ENCODE measurements around the gene PIANP. TPM values are rescaled to one million over a fixed set of nuclear protein-coding genes. Genes with fewer than 3 reads are reported as not detected.
"Not testable (repeated sequence)": the region's sequence is repeated elsewhere in the genome, so short reads cannot be mapped to it uniquely, and the experiment has no call there.

PIANP gene
- total RNA-seq, 4 donors from 2014 or later = 0.21 to 0.39 TPM; not detected in 2

DNA sequence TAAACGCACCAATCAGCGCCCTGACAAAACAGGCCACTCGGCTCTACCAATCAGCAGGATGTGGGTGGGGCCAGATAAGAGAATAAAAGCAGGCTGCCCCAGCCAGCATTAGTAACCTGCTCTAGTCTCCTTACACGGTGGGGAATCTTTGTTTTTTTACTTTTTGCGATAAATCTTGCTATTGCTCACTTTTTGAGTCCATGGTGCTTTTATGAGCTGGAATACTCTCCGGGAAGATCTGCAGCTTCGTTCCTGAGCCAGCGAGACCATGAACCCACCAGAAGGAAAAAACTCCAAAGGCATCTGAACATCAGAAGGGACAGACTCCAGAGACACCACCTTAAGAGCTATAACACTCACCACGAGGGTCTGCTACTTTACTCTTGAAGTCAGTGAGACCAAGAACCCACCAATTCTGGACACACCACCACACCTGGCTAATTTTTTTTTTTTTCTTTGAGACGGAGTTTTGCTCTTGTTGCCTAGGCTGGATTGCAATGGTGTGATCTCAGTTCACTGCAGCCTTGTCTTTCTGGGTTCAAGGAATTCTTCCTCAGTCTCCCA lies 16.3 kb upstream of the PIANP start:
- no peak for DNase-seq (ENCODE audit: low spot score in 2 of 2)
- Histone ChIP-seq H3K9me3 (no peaks in the 10 kb centered on the region), H3K27me3 (peaks cover 0 to 20% of the 10 kb centered on the region in 2 donors), H3K4me1 (no peaks in the 10 kb centered on the region), H3K36me3 (no peaks in the 10 kb centered on the region), H3K27ac (no peak overlapping the region), H3K4me3 (no peak overlapping the region)
- 77 to 85% methylated on average over 10 of the region's 10 CpGs for WGBS, 2 donors
- TF ChIP-seq, protein P1, sequence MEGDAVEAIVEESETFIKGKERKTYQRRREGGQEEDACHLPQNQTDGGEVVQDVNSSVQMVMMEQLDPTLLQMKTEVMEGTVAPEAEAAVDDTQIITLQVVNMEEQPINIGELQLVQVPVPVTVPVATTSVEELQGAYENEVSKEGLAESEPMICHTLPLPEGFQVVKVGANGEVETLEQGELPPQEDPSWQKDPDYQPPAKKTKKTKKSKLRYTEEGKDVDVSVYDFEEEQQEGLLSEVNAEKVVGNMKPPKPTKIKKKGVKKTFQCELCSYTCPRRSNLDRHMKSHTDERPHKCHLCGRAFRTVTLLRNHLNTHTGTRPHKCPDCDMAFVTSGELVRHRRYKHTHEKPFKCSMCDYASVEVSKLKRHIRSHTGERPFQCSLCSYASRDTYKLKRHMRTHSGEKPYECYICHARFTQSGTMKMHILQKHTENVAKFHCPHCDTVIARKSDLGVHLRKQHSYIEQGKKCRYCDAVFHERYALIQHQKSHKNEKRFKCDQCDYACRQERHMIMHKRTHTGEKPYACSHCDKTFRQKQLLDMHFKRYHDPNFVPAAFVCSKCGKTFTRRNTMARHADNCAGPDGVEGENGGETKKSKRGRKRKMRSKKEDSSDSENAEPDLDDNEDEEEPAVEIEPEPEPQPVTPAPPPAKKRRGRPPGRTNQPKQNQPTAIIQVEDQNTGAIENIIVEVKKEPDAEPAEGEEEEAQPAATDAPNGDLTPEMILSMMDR (IDR thresholded peaks at IDR 0.05) = no peak
- TF ChIP-seq POLR2A (IDR thresholded peaks at IDR 0.05) (no peak), EP300 (IDR thresholded peaks at IDR 0.05) (no peak)

DNA sequence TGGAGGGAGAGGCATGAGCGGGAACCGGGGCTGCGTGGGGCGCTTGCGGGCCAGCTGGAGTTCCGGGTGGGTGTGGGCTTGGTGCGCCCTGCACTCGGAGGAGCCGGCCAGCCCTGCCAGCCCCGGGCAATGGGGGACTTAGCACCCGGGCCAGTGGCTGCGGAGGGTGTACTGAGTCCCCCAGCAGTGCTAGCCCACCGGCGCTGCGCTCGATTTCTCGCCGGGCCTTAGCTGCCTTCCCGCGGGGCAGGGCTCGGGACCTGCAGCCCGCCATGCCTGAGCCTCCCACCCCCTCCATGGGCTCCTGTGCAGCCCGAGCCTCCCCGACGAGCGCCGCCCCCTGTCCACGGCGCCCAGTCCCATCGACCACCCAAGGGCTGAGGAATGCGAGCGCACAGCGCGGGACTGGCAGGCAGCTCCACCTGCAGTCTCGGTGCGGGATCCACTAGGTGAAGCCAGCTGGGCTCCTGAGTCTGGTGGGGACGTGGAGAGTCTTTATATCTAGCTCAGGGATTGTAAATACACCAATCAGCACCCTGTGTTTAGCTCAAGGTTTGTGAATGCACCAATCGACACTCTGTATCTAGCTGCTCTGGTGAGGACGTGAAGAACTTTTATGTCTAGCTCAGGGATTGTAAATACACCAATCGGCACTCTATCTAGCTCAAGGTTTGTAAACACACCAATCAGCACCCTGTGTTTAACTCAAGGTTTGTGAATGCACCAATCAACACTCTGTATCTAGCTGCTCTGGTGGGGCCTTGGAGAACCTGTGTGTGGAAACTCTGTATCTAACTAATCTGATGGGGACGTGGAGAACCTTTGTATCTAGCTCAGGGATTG lies 15.6 kb upstream of the PIANP start:
- peaks cover 0 to 23% of the 10 kb centered on the region in 2 donors for H3K27me3 ChIP-seq
- not testable (repeated sequence) for H3K4me3 ChIP-seq; H3K9me3 ChIP-seq; H3K36me3 ChIP-seq; H3K4me1 ChIP-seq; DNase-seq (ENCODE audit: low spot score in 2 of 2); H3K27ac ChIP-seq
- WGBS, 2 donors = 96 to 99% methylated on average over 7 to 12 of the region's 41 CpGs

DNA sequence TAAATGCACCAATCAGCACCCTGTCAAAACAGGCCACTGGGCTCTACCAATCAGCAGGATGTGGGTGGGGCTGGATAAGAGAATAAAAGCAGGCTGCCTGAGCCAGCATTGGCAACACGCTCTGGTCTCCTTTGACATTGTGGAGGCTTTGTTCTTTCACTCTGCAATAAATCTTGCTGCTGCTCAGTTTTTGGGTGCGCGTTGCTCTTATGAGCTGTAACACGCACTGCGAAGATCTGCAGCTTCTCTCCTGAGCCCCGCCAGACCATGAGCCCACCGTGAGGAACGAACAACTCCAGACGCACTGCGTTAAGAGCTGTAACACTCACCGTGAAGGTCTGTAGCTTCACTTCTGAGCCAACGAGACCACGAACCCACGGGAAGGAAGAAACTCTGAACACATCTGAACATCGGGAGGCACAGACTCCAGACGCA lies 8.4 kb upstream of the PIANP start:
- WGBS, 2 donors = 78 to 84% methylated on average over 16 of the region's 16 CpGs
- TF ChIP-seq EP300 (IDR thresholded peaks at IDR 0.05) (no peak), POLR2A (IDR thresholded peaks at IDR 0.05) (no peak)
- TF ChIP-seq, protein P1 (IDR thresholded peaks at IDR 0.05) = no peak
- Histone ChIP-seq H3K27ac (no peak overlapping the region), H3K27me3 (peaks cover 0 to 78% of the 10 kb centered on the region in 2 donors), H3K4me3 (no peak overlapping the region), H3K4me1 (no peaks in the 10 kb centered on the region), H3K9me3 (no peaks in the 10 kb centered on the region), H3K36me3 (no peaks in the 10 kb centered on the region)
- no peak for DNase-seq (ENCODE audit: low spot score in 2 of 2)

DNA sequence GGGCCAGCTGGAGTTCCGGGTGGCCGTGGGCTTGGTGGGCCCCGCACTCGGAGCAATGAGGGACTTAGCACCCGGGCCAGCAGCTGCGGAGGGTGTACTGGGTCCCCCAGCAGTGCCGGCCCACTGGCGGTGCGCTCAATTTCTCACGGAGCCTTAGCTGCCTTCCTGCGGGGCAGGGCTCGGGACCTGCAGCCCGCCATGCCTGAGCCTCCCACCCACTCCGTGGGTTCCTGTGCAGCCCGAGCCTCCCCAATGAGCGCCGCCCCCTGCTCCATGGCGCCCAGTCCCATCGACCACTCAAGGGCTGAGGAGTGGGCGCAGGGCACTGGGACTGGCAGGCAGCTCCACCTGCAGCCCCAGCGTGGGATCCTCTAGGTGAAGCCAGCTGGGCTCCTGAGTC lies 7.7 kb upstream of the PIANP start:
- 91 to 94% methylated on average over 20 to 21 of the region's 21 CpGs for WGBS, 2 donors
- not testable (repeated sequence) for H3K27ac ChIP-seq; DNase-seq (ENCODE audit: low spot score in 2 of 2); H3K9me3 ChIP-seq; H3K36me3 ChIP-seq; H3K4me3 ChIP-seq; H3K4me1 ChIP-seq
- H3K27me3 ChIP-seq = peaks cover 0 to 80% of the 10 kb centered on the region in 2 donors

DNA sequence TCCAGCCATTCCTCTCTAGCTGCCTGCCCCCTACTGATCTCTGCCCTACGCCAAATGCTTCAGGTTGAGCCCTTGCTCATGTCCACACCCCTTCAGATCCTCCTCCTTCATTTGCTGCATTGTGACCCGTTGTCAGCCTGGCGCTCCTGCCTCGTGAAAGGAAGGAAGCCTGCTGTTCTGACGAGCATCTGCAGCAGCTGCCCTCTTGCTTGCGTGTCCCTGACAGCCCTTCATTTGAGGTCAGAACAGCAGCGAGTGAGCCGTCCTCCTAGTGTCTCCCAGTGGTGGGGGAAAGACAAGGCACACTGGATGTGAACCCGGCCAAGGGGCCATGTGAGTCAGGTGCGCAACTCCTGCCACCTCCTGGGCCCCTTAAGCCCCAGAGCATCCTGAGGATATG lies 3.0 kb upstream of the PIANP start:
- no peak overlapping the region for H3K4me3 ChIP-seq
- H3K27me3 ChIP-seq = peaks cover 5 to 97% of the 10 kb centered on the region in 2 donors
- no peak overlapping the region for H3K27ac ChIP-seq
- no peaks in the 10 kb centered on the region for H3K9me3 ChIP-seq
- peaks cover 0 to 17% (median 14%) of the 10 kb centered on the region in 4 donors for H3K4me1 ChIP-seq
- no peak for DNase-seq (ENCODE audit: low spot score in 2 of 2)
- WGBS, 2 donors = 12 to 16% methylated on average over 10 of the region's 10 CpGs
- no peaks in the 10 kb centered on the region for H3K36me3 ChIP-seq
- TF ChIP-seq, protein P1 (IDR thresholded peaks at IDR 0.05) = no peak
- no peak for TF ChIP-seq POLR2A (IDR thresholded peaks at IDR 0.05)
- TF ChIP-seq EP300 (IDR thresholded peaks at IDR 0.05) = no peak

DNA sequence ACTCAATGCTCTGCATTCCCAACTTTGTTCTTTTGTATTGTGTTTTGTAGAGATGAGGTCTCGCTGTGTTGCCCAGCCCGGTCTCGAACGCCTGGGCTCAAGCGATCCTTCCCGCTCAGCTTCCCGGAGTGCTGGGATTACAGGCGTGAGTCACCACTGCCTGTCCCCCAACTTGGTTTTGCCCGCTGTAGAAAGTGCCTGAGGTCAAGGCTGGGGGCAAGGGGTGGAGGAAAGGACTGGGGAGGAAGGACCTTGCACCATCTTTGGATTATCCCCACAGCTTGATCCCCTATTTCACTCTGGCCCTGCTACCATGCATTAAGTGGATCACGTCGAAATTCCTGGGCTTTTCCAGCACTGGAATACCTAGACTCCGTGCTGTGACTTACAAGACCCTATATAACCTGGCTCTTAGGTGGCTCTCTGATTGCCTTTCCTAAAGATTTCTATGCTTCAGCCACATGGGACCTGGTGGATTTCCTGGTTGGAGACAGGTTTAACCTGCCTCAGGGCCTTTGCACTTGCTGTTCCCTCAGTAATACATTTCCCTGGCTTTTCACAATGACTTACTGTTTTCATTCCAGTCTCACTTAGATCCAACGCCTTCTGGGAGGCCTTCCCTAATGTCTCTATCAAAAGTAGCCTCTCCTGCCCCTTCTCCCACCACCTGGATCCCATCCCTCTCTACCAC lies 608 bp upstream of the PIANP start:
- no peak overlapping the region for H3K27ac ChIP-seq
- no peak for DNase-seq (ENCODE audit: low spot score in 2 of 2)
- TF ChIP-seq POLR2A (IDR thresholded peaks at IDR 0.05) (no peak), EP300 (IDR thresholded peaks at IDR 0.05) (no peak)
- TF ChIP-seq, protein P1 (IDR thresholded peaks at IDR 0.05) = no peak
- H3K36me3 ChIP-seq = no peaks in the 10 kb centered on the region
- peak overlapping the region in 2 of 4 donors; percentile 40 to 51 for H3K4me3 ChIP-seq
- 22 to 30% methylated on average over 13 of the region's 13 CpGs for WGBS, 2 donors
- peaks cover 0 to 17% (median 14%) of the 10 kb centered on the region in 4 donors for H3K4me1 ChIP-seq
- H3K9me3 ChIP-seq = no peaks in the 10 kb centered on the region
- H3K27me3 ChIP-seq = peaks cover 5 to 90% of the 10 kb centered on the region in 2 donors

All from tibial nerve (tissue), 4 donors.